NCI-H1930 (cell line): ENCODE results near the gene NCOA5.
"Not testable (repeated sequence)": the region's sequence is repeated elsewhere in the genome, so short reads cannot be mapped to it uniquely, and the experiment has no call there.

ENCODE experiments used
- DNase-seq, 2 experiments: peaks; one replicate each; lab custom pipeline; 2025; lab: John Stamatoyannopoulos, UW

Gene NCOA5

GRCh38 chr20:46120136-46120535, 30.4 kb upstream of the NCOA5 start:
- no peak for DNase-seq

- DNase-seq = no peak
Observed at GRCh38 chr20:46119547-46119946, 29.8 kb upstream of the NCOA5 start.

DNA sequence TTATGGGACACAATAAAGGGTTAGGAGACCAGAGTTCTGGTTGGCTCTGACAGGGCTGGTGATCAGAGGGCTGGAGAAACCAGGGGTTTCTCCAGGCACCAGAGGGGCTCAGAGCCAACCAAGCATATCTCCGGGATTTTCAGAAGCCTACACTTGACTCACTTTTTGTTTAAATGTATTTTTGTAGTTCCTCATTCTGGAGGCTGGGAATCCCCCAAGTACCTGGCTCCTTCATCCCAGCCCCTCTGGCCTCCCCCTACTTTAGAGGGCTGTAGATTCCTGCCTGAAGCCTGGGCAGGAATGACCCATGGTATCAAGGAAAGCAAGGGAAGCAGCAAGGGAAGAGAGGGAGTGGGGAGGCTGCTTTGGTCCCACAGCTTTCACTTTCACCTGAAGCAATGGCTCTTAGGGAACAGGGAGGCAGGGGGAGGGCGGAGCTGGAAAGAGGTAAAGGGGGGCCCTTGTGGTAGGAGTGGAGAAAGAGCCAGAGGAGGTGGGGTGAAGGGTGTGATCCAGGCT, 29.3 kb upstream of the NCOA5 start:
- no peak for DNase-seq

- no peak for DNase-seq
Observed at GRCh38 chr20:46118481-46119020, 28.8 kb upstream of the NCOA5 start.

GRCh38 chr20:46117704-46118467, 28.1 kb upstream of the NCOA5 start, which contains the start of gene CD40:
CD40 (plus strand) TSS chr20:46118314; CDS start chr20:46118344, 30 bp downstream.
- no peak for DNase-seq

DNA sequence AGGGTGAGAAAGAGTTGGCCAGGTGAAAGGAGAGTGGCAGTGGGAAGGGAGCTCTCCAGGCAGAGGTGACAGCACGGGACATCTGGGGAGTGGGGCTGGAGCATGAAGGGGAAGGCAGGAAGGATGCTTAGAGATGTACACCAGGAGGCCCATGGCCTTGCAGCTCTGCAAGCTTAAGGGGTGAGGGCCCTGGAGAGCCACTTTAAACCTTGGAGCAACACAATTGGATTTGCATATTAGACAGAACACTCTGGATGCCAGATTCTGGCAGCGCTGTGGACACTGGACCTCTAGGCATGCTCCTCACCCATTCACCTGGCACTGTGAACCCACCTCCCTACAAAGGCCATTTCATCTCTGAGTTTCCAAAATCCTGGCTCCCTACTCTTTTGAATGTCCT, 24.7 kb upstream of the NCOA5 start:
- no peak for DNase-seq

GRCh38 chr20:46113113-46113470, 23.3 kb upstream of the NCOA5 start:
- no peak for DNase-seq

DNA sequence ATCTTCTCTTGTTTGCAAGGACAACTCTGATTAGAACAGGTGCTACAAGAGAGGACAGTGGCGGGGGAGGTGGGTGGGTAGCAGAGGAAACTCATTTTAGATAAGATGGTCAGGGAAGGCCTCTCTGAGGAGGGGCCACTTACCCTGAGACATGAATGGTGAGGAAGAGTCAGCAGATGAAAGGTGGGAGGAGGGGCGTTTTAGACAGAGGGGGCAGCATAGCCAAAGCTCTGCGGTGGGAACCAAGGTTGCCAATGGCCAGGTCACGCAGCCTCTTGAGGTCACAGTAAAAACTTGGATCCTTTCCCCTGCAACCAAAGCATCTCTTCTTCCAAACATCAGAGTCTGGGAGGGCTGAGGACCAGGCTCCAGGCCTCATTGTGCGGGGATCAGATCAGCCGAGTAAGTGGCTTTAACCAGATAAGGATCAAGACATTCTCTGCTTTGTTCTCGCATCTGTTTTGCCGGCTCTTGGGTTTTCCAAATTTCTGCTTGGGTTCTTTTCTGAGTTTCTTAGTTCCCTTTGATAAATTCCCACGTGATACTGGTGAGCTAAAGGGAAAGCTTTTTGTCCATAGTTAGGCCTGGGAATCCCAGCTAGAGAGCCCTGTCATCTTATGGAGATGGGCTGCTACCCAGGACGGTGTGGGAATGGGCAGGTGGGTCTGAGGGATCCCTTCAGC, 22.8 kb upstream of the NCOA5 start:
- DNase-seq = no peak

GRCh38 chr20:46111836-46112212, 22.1 kb upstream of the NCOA5 start:
- no peak for DNase-seq

GRCh38 chr20:46111028-46111835, 21.5 kb upstream of the NCOA5 start:
- no peak for DNase-seq

- DNase-seq = no peak
Observed at GRCh38 chr20:46108976-46109375, 19.2 kb upstream of the NCOA5 start.

DNA sequence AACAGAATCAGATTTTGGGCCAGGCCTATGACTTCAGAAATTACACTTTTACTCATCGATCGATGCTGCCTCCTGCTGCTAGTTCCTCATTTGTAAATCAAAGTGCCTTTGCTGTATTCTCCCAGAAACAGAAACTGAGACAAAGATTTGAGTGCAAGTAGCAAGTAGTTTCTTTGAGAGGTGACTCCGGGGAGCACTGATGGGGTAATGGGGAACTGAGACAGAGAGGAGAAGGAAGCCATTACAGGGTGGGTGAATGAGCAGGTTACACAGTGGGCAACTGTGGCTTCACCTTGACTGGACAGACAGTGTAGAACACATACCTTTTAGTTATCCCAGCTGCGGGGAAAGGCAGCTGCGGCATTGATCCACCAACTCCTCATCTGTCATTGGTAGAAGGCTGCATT, 18.7 kb upstream of the NCOA5 start:
- no peak for DNase-seq

GRCh38 chr20:46107061-46107460, 17.3 kb upstream of the NCOA5 start:
- DNase-seq = no peak

- DNase-seq = no peak
Observed at GRCh38 chr20:46104262-46104661, 14.5 kb upstream of the NCOA5 start.

- DNase-seq = no peak
Observed at GRCh38 chr20:46102940-46103339, 13.2 kb upstream of the NCOA5 start.

DNA sequence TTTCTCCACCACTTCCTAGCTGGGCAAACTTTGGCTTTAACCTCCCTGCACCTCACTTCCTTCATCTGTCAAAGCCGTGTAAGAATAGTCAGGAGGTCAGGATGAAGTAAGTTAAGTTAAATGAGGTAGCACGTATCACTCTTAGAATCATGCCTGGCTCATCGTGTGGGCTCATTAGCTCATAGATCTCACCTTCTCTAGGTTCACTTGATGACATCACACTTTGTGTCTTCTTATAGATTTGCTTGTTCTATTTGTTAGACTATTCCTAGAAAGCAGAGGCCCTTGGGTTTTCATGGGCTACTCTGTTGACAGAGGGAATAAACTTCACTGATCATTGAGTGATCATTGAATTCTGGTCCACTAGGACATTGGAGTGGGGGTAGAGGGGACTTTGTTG, 12.2 kb upstream of the NCOA5 start:
- no peak for DNase-seq

DNA sequence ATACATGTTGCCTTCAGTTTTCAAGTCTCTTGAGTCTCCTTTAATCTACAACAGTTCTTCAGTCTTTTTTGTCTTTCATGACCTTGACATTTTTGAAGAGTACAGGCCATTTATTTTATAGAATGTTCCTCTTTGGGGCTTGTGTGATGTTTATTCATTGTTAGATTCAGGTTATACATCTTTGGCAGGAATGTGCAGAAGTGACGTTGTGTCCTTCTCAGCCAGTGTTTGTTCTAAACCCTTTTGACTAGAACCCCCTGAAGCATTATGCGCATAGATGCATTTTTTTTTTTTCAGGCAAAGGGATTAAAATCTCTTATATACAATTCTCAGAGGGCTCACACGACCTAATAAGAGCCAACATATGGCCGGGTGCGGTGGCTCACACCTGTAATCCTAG, 11.2 kb upstream of the NCOA5 start:
- no peak for DNase-seq

GRCh38 chr20:46100444-46100843, 10.7 kb upstream of the NCOA5 start:
- DNase-seq = not testable (repeated sequence)

GRCh38 chr20:46099491-46100287, 9.9 kb upstream of the NCOA5 start:
- no peak for DNase-seq

- DNase-seq = no peak
Observed at GRCh38 chr20:46093531-46093930, 3.8 kb upstream of the NCOA5 start.
